GM12865 (cell line): ENCODE measurements around the gene PTGR1.
A peak's percentile ranks its signal among the peaks of the same experiment; 100 is the strongest.

Source experiments
- DNase-seq: peaks from one replicate; pipeline ENCODE4 v3.0.0; 2010; ENCODE audit warnings: low read depth
- H3K4me3 ChIP-seq: 2 replicates; pipeline ENCODE4 v1.5.1; 2011; ENCODE audit warnings: mild to moderate bottlenecking, low read depth, low read length, control low read depth
- CTCF ChIP-seq: IDR thresholded peaks from 2 replicates; pipeline ENCODE4 v1.5.1; 2011; ENCODE audit warnings: low read length, control low read depth, low read depth, inconsistent platforms; ENCODE audit not compliant: insufficient read depth; ENCODE audit errors: missing control alignments

Gene PTGR1

GRCh38 chr9:111524731-111525055 is 74.8 kb downstream of the PTGR1 start:
- H3K4me3 ChIP-seq, result peak overlapping the region; percentile 44; the same call in 1 of the 2 replicates
- no peak for TF ChIP-seq CTCF
- no peak for DNase-seq

- TF ChIP-seq CTCF, result no peak
- no peak overlapping the region for H3K4me3 ChIP-seq
- DNase-seq, result peak; percentile 41
These were observed 83.4 kb downstream of the PTGR1 start for GRCh38 chr9:111516061-111516465.

- TF ChIP-seq CTCF, result no peak
- DNase-seq, result no peak
- no peak overlapping the region for H3K4me3 ChIP-seq
These were observed 84.5 kb downstream of the PTGR1 start for GRCh38 chr9:111514967-111515366.
